HCT116 (cell line): Measurements from ENCODE around the gene DDX56. TPM values are rescaled to one million over a fixed set of nuclear protein-coding genes. Genes with fewer than 3 reads are reported as not detected.

Experiments
- ATAC-seq: fragments of 200-7000 bp; cut with Tn5 transposase; 2 replicates; pipeline ENCODE4 v1.9.1; 2020; ENCODE audit warnings: mild to moderate bottlenecking, moderate library complexity
- BruUV-seq: library from RNA; stranded (reverse); fragments of 400-500 nt; replicated peaks from 2 replicates; lab custom pipeline; 2021; lab: Mats Ljungman, UMichigan
- CTCF ChIA-PET: fragments of 300-600 bp; sonication (Branson Sonifier 250); formaldehyde crosslinking; loops from one replicate; lab custom pipeline; 2021; ENCODE audit warnings: antibody characterized with exemption; lab: Charles Lee
- POLR2A ChIA-PET: fragments of 300-600, 350-600 bp; sonication (Branson Sonifier 250); formaldehyde crosslinking; loops from one replicate; lab custom pipeline; 2021; ENCODE audit warnings: antibody characterized with exemption; lab: Charles Lee
- RAD21 ChIA-PET, 2 experiments: fragments of 300-600 bp; sonication (Branson Sonifier 250); formaldehyde crosslinking; loops; one replicate each; lab custom pipeline; 2023; ENCODE audit warnings: low total read pairs in 2 of 2; ENCODE audit not compliant: uncharacterized antibody in 2 of 2, unreplicated experiment in 2 of 2, low non-redundant PET in 1 of 2; lab: Charles Lee
- DNase-seq: peaks from one replicate; pipeline ENCODE4 v3.0.0-alpha.2; 2010; ENCODE audit warnings: low read depth, low spot score
- H2AFZ ChIP-seq: fragments of 200-600 bp; shearing (Covaris generic), sonication (generic); 2 replicates; pipeline ENCODE4 v1.6.1; 2017; ENCODE audit warnings: low read depth, mixed run types, mixed read lengths, antibody characterized with exemption, low read length; ENCODE audit not compliant: poor library complexity, severe bottlenecking
- H3K27ac ChIP-seq: 2 replicates; pipeline ENCODE4 v1.5.1; 2012; ENCODE audit warnings: low read depth, low read length
- H3K27me3 ChIP-seq: fragments of 200-600 bp; sonication (generic); 2 replicates; pipeline ENCODE4 v1.6.1; 2016; ENCODE audit warnings: mixed run types, low read length, mixed read lengths; ENCODE audit not compliant: insufficient read depth
- H3K36me3 ChIP-seq, 2 experiments: fragments of 200-500 bp in 1 of 2; fragments of 200-600 bp in 1 of 2; sonication (Bioruptor generic) in 1 of 2; sonication (generic) in 1 of 2; 2 replicates each; pipeline versions ENCODE4 v1.5.1 to v1.6.1; 2014 to 2016; ENCODE audit warnings: low read length in 2 of 2, inconsistent platforms in 1 of 2, mixed read lengths in 1 of 2, mixed run types in 1 of 2; ENCODE audit not compliant: insufficient read depth in 2 of 2, control insufficient read depth in 1 of 2
- H3K4me1 ChIP-seq, 2 experiments: fragments of 200-600 bp in 1 of 2; sonication (generic) in 1 of 2; 2 replicates each; pipeline versions ENCODE4 v1.5.1 to v1.6.1; 2012 to 2017; ENCODE audit warnings: low read length in 2 of 2, inconsistent platforms in 1 of 2, mild to moderate bottlenecking in 1 of 2, mixed read lengths in 1 of 2, mixed run types in 1 of 2, moderate library complexity in 1 of 2; ENCODE audit not compliant: insufficient read depth in 2 of 2, control insufficient read depth in 1 of 2
- H3K4me2 ChIP-seq: fragments of 200-600 bp; sonication (generic); 2 replicates; pipeline ENCODE4 v1.6.1; 2017; ENCODE audit warnings: mixed run types, low read length, mixed read lengths
- H3K4me3 ChIP-seq, 2 experiments: fragments of 200-600 bp in 1 of 2; sonication (generic) in 1 of 2; replicated peaks in 1 of 2; 2 replicates each; pipeline ENCODE4 v1.5.1; 2011 to 2016; ENCODE audit warnings: low read length in 2 of 2, control low read depth in 1 of 2, low read depth in 1 of 2, mild to moderate bottlenecking in 1 of 2, mixed read lengths in 1 of 2, mixed run types in 1 of 2
- H3K79me2 ChIP-seq: fragments of 200-600 bp; sonication (generic); 2 replicates; pipeline ENCODE4 v1.6.1; 2017; ENCODE audit warnings: mild to moderate bottlenecking, mixed run types, low read length, moderate library complexity, mixed read lengths; ENCODE audit not compliant: insufficient read depth
- H3K9ac ChIP-seq: fragments of 200-600 bp; sonication (generic); 2 replicates; pipeline ENCODE4 v1.6.1; 2016; ENCODE audit warnings: low read length, mixed read lengths
- H3K9me2 ChIP-seq: fragments of 200-600 bp; sonication (generic), shearing (Covaris generic); 2 replicates; pipeline ENCODE4 v1.6.1; 2017; ENCODE audit warnings: mixed run types, mild to moderate bottlenecking, moderate library complexity; ENCODE audit not compliant: insufficient read depth
- H3K9me3 ChIP-seq, 2 experiments: fragments of 200-500 bp in 1 of 2; fragments of 200-600 bp in 1 of 2; sonication (Bioruptor generic) in 1 of 2; sonication (generic) in 1 of 2; 2 replicates each; pipeline ENCODE4 v1.6.1; 2014 to 2017; ENCODE audit warnings: low read length in 2 of 2, mixed read lengths in 2 of 2, inconsistent platforms in 1 of 2, low read depth in 1 of 2, mild to moderate bottlenecking in 1 of 2, mixed run types in 1 of 2, moderate library complexity in 1 of 2; ENCODE audit not compliant: control insufficient read depth in 1 of 2, insufficient read depth in 1 of 2
- H4K20me1 ChIP-seq: fragments of 200-600 bp; sonication (generic), shearing (Covaris generic); 2 replicates; pipeline ENCODE4 v1.6.1; 2017; ENCODE audit warnings: mixed run types, mild to moderate bottlenecking, moderate library complexity; ENCODE audit not compliant: insufficient read depth
- CBX3 ChIP-seq: IDR thresholded peaks from 2 replicates; pipeline ENCODE4 v1.6.1; 2012; ENCODE audit warnings: low read depth
- CEBPB ChIP-seq: IDR thresholded peaks from 2 replicates; pipeline ENCODE4 v1.6.1; 2012; ENCODE audit warnings: low read depth
- CTCF ChIP-seq, 3 experiments: fragments of 200-600 bp in 1 of 3; sonication (generic) in 1 of 3; IDR thresholded peaks in 2 of 3; conservative IDR thresholded peaks in 1 of 3; 2 replicates each; pipeline ENCODE4 v1.5.1; 2012 to 2017; ENCODE audit warnings: low read depth in 2 of 3, low read length in 2 of 3, antibody characterized with exemption in 1 of 3, borderline replicate concordance in 1 of 3, control low read depth in 1 of 3, mild to moderate bottlenecking in 1 of 3, mixed read lengths in 1 of 3, mixed run types in 1 of 3, moderate library complexity in 1 of 3; ENCODE audit not compliant: insufficient read depth in 1 of 3
- FOSL1 ChIP-seq: IDR thresholded peaks from 2 replicates; pipeline ENCODE4 v1.6.1; 2012; ENCODE audit warnings: low read depth
- MAX ChIP-seq: IDR thresholded peaks from 2 replicates; pipeline ENCODE4 v1.6.1; 2012
- POLR2A ChIP-seq: IDR thresholded peaks from 2 replicates; pipeline ENCODE4 v1.7.0; 2011; ENCODE audit warnings: borderline replicate concordance; ENCODE audit not compliant: insufficient read depth, insufficient read length; ENCODE audit errors: extremely low read depth
- POLR2AphosphoS5 ChIP-seq: IDR thresholded peaks from 2 replicates; pipeline ENCODE4 v1.6.1; 2011; ENCODE audit warnings: mild to moderate bottlenecking, low read depth, low read length, moderate library complexity
- RAD21 ChIP-seq: IDR thresholded peaks from 2 replicates; pipeline ENCODE4 v1.6.1; 2012; ENCODE audit warnings: low read depth, mild to moderate bottlenecking
- REST ChIP-seq: IDR thresholded peaks from 2 replicates; pipeline ENCODE4 v1.6.1; 2012; ENCODE audit warnings: low read depth
- SRF ChIP-seq: IDR thresholded peaks from 2 replicates; pipeline ENCODE4 v1.6.1; 2012; ENCODE audit warnings: low read depth
- intact Hi-C: fragments of 100-400 bp; cut with micrococcal nuclease; formaldehyde crosslinking; loops from 2 replicates; pipeline ENCODE4 v1.10.0; 2022
- total RNA-seq: library from RNA; stranded (reverse); gene quantifications from one replicate; pipeline ENCODE4 v1.2.1, GENCODE V29; 2021; ENCODE audit not compliant: unreplicated experiment

DDX56 gene
- total RNA-seq, 1 experiment from 2014 or later = 119 TPM

GRCh38 chr7:44617225-44617890 is 43.6 kb upstream of the DDX56 start:
- no peak for ATAC-seq
- POLR2A ChIA-PET = interaction anchor here (1.9 kb wide), 1 partner anchor 11 kb away, joined by 7 read pairs; the partner anchor contains the start of gene OGDH
- Histone ChIP-seq H3K4me2 (peak overlapping the region; percentile 48), H4K20me1 (no peaks in the 10 kb centered on the region), H3K9ac (0 out of 2 replicates have a peak overlapping the region, but pooled peaks have one; percentile 18), H3K9me3 (no peaks in the 10 kb centered on the region), H2AFZ (no peak overlapping the region), H3K4me3 (no peak overlapping the region), H3K79me2 (peaks cover 94% of the 10 kb centered on the region), H3K36me3 (no peaks in the 10 kb centered on the region; a peak in 1 of 4 replicates), H3K9me2 (no peaks in the 10 kb centered on the region), H3K27me3 (no peaks in the 10 kb centered on the region), H3K4me1 (peaks cover 24 to 71% of the 10 kb centered on the region in 2 experiments), H3K27ac (no peak overlapping the region)
- RAD21 ChIA-PET = no interaction called here
- BruUV-seq = no TSS peak
- CTCF ChIA-PET = no interaction called here
- intact Hi-C loops = no loop called here
- no peak for DNase-seq
- TF ChIP-seq MAX = no peak
- no peak for TF ChIP-seq SRF
- no peak for TF ChIP-seq POLR2A
- no peak for TF ChIP-seq CTCF (IDR thresholded peaks at IDR 0.05 in 2 of 3, conservative IDR thresholded peaks at IDR 0.05 in 1 of 3; ENCODE audit: borderline replicate concordance in 1 of 3, insufficient read depth in 1 of 3, low read depth in 2 of 3, low read length in 2 of 3)
- TF ChIP-seq REST = no peak
- no peak for TF ChIP-seq RAD21
- TF ChIP-seq POLR2AphosphoS5 = no peak
- no peak for TF ChIP-seq CBX3
- TF ChIP-seq CEBPB = no peak
- no peak for TF ChIP-seq FOSL1
